Osteoblast (primary cell): ENCODE data around the gene MRRF. TPM values are rescaled to one million over a fixed set of nuclear protein-coding genes. Genes with fewer than 3 reads are reported as not detected.

Experiments used
- DNase-seq: peaks from one replicate; pipeline ENCODE4 v3.0.0; 2011; ENCODE audit warnings: low spot score, mixed read lengths; ENCODE audit not compliant: insufficient read length; ENCODE audit errors: missing footprints
- H2AFZ ChIP-seq: 2 replicates; pipeline ENCODE4 v1.6.0; 2011; ENCODE audit warnings: mild to moderate bottlenecking, low read length
- H3K27ac ChIP-seq: 2 replicates; pipeline ENCODE4 v1.5.1; 2011; ENCODE audit warnings: mild to moderate bottlenecking, low read depth, low read length, moderate library complexity
- H3K27me3 ChIP-seq: 2 replicates; pipeline ENCODE4 v1.6.0; 2012; ENCODE audit warnings: mild to moderate bottlenecking, control low read depth, inconsistent platforms, low read length, moderate library complexity; ENCODE audit not compliant: insufficient read depth
- H3K36me3 ChIP-seq: 2 replicates; pipeline ENCODE4 v1.5.1; 2011; ENCODE audit warnings: mild to moderate bottlenecking, low read length, control low read depth, moderate library complexity; ENCODE audit not compliant: insufficient read depth
- H3K4me1 ChIP-seq: 2 replicates; pipeline ENCODE4 v1.5.1; 2011; ENCODE audit warnings: mild to moderate bottlenecking, low read length, control low read depth, moderate library complexity; ENCODE audit not compliant: insufficient read depth
- H3K4me2 ChIP-seq: 2 replicates; pipeline ENCODE4 v1.6.0; 2011; ENCODE audit warnings: mild to moderate bottlenecking, low read length; ENCODE audit not compliant: insufficient read depth
- H3K4me3 ChIP-seq: fragments of 200-600 bp; sonication (generic); 3 replicates; pipeline ENCODE4 v1.5.1; 2012; ENCODE audit warnings: mild to moderate bottlenecking, low read length, inconsistent platforms; ENCODE audit not compliant: insufficient read depth
- H3K79me2 ChIP-seq: 2 replicates; pipeline ENCODE4 v1.6.0; 2012; ENCODE audit warnings: mild to moderate bottlenecking, low read length, control low read depth, inconsistent platforms; ENCODE audit not compliant: insufficient read depth
- H3K9me3 ChIP-seq: 2 replicates; pipeline ENCODE4 v1.5.1; 2011; ENCODE audit warnings: low read depth, low read length, control low read depth
- H4K20me1 ChIP-seq: 2 replicates; pipeline ENCODE4 v1.6.0; 2012; ENCODE audit warnings: mild to moderate bottlenecking, low read length, control low read depth; ENCODE audit not compliant: insufficient read depth
- total RNA-seq: library from RNA; depleted of rRNA; stranded (reverse); fragments of >200 nt; gene quantifications from 2 replicates; pipeline ENCODE4 v1.2.3, GENCODE V29; 2012
- TF ChIP-seq, protein P1 (sequence below): IDR thresholded peaks from 2 replicates; pipeline ENCODE4 v1.5.1; 2011; ENCODE audit warnings: mild to moderate bottlenecking, low read depth, low read length, moderate library complexity; ENCODE audit errors: extremely low read depth

Gene MRRF
- total RNA-seq, 1 donor, result 35.8 TPM

DNA sequence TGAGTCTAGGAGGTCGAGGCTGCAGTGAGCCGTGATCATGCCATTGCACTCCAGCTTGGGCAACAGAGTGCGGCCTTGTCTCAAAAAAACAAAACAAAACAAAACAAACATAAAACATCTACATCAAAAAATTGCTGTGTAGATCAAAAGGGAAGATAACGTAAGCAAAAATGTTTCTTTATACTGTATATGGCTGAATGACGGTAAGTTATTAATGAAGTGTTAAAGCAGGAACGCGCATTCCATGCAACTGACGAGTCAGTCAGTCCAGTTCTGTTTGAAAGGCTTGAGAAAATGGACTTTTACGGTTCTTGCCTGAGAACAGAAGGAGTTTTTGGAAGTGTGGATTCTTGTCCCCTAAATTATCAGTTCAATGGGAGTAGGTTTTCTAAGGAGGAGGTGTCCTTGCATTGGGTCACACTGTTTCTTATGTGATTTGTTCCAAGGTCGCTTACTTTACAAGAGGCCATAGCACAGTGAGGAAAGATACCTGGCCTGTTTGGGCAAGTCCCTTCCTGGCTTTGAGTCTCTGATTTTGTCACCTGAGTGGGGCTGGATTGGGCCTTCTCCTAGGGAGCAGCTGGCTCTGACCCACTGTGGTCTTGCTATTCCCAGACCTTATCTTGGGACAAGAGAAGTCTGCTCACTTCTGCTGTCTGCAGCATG is 99.6 kb downstream of the MRRF start:
- Histone ChIP-seq H4K20me1 (no peaks in the 10 kb centered on the region), H2AFZ (no peak overlapping the region), H3K4me3 (no peak overlapping the region), H3K9me3 (no peaks in the 10 kb centered on the region), H3K27ac (no peak overlapping the region), H3K36me3 (no peaks in the 10 kb centered on the region), H3K4me1 (peaks cover 4% of the 10 kb centered on the region), H3K4me2 (no peak overlapping the region), H3K27me3 (no peaks in the 10 kb centered on the region), H3K79me2 (no peaks in the 10 kb centered on the region)
- no peak for DNase-seq
- TF ChIP-seq, protein P1, sequence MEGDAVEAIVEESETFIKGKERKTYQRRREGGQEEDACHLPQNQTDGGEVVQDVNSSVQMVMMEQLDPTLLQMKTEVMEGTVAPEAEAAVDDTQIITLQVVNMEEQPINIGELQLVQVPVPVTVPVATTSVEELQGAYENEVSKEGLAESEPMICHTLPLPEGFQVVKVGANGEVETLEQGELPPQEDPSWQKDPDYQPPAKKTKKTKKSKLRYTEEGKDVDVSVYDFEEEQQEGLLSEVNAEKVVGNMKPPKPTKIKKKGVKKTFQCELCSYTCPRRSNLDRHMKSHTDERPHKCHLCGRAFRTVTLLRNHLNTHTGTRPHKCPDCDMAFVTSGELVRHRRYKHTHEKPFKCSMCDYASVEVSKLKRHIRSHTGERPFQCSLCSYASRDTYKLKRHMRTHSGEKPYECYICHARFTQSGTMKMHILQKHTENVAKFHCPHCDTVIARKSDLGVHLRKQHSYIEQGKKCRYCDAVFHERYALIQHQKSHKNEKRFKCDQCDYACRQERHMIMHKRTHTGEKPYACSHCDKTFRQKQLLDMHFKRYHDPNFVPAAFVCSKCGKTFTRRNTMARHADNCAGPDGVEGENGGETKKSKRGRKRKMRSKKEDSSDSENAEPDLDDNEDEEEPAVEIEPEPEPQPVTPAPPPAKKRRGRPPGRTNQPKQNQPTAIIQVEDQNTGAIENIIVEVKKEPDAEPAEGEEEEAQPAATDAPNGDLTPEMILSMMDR, result no peak

DNA sequence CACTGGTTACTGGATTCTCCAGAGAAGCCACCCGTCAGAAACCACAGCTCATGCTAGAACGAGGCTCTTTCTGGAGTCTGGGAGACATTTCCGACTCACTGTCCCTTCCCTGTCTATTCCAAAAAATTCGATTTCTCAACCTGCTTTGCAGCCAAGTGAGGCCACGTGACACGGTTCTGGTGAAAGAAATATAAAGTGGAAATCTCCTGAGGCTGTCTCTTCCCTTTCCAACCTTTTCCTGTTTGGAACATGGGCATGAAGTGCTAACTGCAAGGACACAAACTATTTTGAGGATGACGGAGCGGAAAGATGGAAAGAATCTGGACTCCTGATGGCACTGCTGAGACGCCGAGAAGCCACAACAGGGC is 100.1 kb downstream of the MRRF start:
- Histone ChIP-seq H2AFZ (peak overlapping the region; percentile 47), H3K27ac (no peak overlapping the region), H3K79me2 (no peaks in the 10 kb centered on the region), H3K27me3 (no peaks in the 10 kb centered on the region), H4K20me1 (no peaks in the 10 kb centered on the region), H3K4me1 (peaks cover 4% of the 10 kb centered on the region), H3K36me3 (no peaks in the 10 kb centered on the region), H3K9me3 (no peaks in the 10 kb centered on the region), H3K4me3 (no peak overlapping the region), H3K4me2 (no peak overlapping the region)
- peak; percentile 45 for DNase-seq
- TF ChIP-seq, protein P1, result no peak

DNA sequence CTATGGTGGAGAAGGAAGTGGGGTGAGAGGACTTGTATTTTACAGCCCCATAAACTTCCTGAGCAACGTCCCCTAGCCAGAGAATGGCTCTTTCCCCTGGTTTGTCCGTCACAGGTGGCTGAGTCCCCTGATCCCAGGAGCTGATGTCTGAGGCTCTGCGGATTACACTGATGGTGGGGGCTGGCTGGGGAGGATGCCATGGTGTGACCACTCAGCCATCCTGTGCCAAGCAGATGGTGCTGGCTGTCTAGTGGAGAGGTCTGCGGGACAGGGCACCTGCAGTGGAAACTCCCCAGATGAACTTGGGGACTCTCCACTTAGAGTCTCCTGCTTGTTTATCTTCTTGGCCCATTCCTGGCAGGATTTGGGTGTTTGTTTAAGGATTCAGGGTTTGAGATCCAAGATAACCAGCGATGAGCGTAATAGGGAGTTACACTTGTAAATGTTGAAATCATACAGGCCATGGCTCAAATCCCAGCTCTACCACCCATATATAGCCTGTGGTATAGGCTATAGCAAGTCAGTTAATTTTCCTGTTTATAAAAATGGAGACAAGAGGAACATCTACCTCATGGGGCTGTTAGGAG is 101.5 kb downstream of the MRRF start:
- DNase-seq, result peak; percentile 51
- no peak overlapping the region for H3K27ac ChIP-seq
- H3K4me1 ChIP-seq, result peaks cover 3% of the 10 kb centered on the region
- H3K27me3 ChIP-seq, result no peaks in the 10 kb centered on the region
- H3K9me3 ChIP-seq, result no peaks in the 10 kb centered on the region
- no peak overlapping the region for H3K4me2 ChIP-seq
- no peak overlapping the region for H3K4me3 ChIP-seq
- no peaks in the 10 kb centered on the region for H4K20me1 ChIP-seq
- TF ChIP-seq, protein P1, result no peak
- H3K79me2 ChIP-seq, result no peaks in the 10 kb centered on the region
- H3K36me3 ChIP-seq, result no peaks in the 10 kb centered on the region
- no peak overlapping the region for H2AFZ ChIP-seq

DNA sequence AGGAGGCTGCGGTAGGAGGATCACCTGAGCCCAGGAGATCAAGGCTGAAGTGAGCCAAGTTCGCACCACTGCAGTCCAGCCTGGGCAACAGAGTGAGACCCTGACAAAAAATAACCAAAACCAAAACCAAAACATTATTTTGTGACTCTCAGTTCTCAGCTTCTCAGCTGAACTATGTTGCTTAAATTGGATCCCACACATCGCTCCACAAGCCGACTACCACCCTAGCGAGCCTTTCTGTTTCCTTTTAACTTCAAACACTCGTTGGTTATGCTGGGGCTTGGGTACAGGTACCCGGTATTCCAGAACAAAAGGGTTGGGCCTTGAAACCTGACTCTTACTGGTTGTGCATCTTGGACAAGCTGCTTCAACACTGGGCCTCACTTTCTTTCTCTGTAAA is 102.4 kb downstream of the MRRF start:
- no peak for DNase-seq
- Histone ChIP-seq H3K4me3 (no peak overlapping the region), H3K9me3 (no peaks in the 10 kb centered on the region), H3K27me3 (peaks cover 7% of the 10 kb centered on the region), H3K4me2 (no peak overlapping the region), H2AFZ (no peak overlapping the region), H4K20me1 (no peaks in the 10 kb centered on the region), H3K4me1 (peaks cover 3% of the 10 kb centered on the region), H3K27ac (no peak overlapping the region), H3K36me3 (no peaks in the 10 kb centered on the region), H3K79me2 (no peaks in the 10 kb centered on the region)
- TF ChIP-seq, protein P1, result no peak
